ENCODE data around the gene GAGE13.

DNA sequence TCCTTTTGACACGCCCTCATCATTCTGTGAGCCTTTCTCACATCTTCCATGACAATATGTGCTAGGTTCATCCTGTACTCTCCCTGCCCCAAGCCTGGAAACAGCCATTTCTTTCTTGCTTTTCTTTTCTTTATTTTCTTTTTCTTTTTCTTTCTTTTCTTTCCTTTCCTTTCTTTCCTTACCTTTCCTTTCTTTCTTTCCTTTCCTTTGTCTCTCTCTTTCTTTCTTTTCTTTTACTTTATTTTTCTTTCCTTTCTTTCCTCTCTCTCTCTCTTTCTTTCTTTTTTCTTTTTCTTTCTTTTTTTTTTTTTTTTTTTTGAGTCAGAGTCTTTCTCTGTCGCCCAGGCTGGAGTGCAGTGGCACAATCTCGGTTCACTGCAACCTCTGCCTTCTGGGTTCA, 47.2 kb upstream of the GAGE13 start:
- TF ChIP-seq, protein P1, sequence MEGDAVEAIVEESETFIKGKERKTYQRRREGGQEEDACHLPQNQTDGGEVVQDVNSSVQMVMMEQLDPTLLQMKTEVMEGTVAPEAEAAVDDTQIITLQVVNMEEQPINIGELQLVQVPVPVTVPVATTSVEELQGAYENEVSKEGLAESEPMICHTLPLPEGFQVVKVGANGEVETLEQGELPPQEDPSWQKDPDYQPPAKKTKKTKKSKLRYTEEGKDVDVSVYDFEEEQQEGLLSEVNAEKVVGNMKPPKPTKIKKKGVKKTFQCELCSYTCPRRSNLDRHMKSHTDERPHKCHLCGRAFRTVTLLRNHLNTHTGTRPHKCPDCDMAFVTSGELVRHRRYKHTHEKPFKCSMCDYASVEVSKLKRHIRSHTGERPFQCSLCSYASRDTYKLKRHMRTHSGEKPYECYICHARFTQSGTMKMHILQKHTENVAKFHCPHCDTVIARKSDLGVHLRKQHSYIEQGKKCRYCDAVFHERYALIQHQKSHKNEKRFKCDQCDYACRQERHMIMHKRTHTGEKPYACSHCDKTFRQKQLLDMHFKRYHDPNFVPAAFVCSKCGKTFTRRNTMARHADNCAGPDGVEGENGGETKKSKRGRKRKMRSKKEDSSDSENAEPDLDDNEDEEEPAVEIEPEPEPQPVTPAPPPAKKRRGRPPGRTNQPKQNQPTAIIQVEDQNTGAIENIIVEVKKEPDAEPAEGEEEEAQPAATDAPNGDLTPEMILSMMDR (IDR thresholded peaks at IDR 0.05; ENCODE audit: poor library complexity) = no peak
- TF ChIP-seq EZH2 (IDR thresholded peaks at IDR 0.05; ENCODE audit: borderline replicate concordance) = no peak
- no peak for TF ChIP-seq EZH2phosphoT487 (IDR thresholded peaks at IDR 0.05; ENCODE audit: low read depth, severe bottlenecking, unreplicated experiment)
